Peyer's patch (tissue), 4 donors: ENCODE measurements around the gene KLRC4.
"Not testable (repeated sequence)": the region's sequence is repeated elsewhere in the genome, so short reads cannot be mapped to it uniquely, and the experiment has no call there.

ENCODE experiments used
- POLR2A ChIP-seq, 2 donors: fragments of 450-650 bp; IDR thresholded peaks; one replicate each; pipeline ENCODE4 v1.5.1; 2017; ENCODE audit warnings: antibody characterized with exemption in 2 of 2, mild to moderate bottlenecking in 2 of 2, moderate library complexity in 2 of 2
- TF ChIP-seq, protein P1 (sequence below), 6 experiments: fragments of 450-650 bp in 4 of 6; fragments of 200-600 bp in 2 of 6; sonication (generic) in 1 of 6; IDR thresholded peaks; one replicate each; pipeline ENCODE4 v1.5.1; 2017 to 2019; ENCODE audit warnings: antibody characterized with exemption in 6 of 6, mild to moderate bottlenecking in 3 of 6, moderate library complexity in 1 of 6

GRCh38 chr12:10437601-10438000 is 28.0 kb upstream of the KLRC4 start:
- TF ChIP-seq, protein P1, sequence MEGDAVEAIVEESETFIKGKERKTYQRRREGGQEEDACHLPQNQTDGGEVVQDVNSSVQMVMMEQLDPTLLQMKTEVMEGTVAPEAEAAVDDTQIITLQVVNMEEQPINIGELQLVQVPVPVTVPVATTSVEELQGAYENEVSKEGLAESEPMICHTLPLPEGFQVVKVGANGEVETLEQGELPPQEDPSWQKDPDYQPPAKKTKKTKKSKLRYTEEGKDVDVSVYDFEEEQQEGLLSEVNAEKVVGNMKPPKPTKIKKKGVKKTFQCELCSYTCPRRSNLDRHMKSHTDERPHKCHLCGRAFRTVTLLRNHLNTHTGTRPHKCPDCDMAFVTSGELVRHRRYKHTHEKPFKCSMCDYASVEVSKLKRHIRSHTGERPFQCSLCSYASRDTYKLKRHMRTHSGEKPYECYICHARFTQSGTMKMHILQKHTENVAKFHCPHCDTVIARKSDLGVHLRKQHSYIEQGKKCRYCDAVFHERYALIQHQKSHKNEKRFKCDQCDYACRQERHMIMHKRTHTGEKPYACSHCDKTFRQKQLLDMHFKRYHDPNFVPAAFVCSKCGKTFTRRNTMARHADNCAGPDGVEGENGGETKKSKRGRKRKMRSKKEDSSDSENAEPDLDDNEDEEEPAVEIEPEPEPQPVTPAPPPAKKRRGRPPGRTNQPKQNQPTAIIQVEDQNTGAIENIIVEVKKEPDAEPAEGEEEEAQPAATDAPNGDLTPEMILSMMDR (IDR thresholded peaks at IDR 0.05) = not testable (repeated sequence)
- TF ChIP-seq POLR2A (IDR thresholded peaks at IDR 0.05) = not testable (repeated sequence)
